Stimulated activated CD4-positive, alpha-beta T cell treated with anti-CD3 and anti-CD28 coated beads, Interleukin-1b, Interleukin-23, amount 100 ng/mL, for 4 hours (primary cell): ENCODE data around the gene HIGD1A.

Experiments
- DNase-seq, 2 donors: peaks; one replicate each; pipeline ENCODE4 v3.0.0-alpha.2; 2020; ENCODE audit warnings: low read depth in 2 of 2

Gene HIGD1A

GRCh38 chr3:42804106-42804830, at the start of gene HIGD1A:
Gene HIGD1A (minus strand): TSS chr3:42804490. CDS start chr3:42794253, 10,237 bp downstream.
- DNase-seq, result peak; percentile 89 to 90

GRCh38 chr3:42853739-42854302, 49.5 kb upstream of the HIGD1A start:
- no peak for DNase-seq

- no peak for DNase-seq
Measured at GRCh38 chr3:42853056-42853455, 48.8 kb upstream of the HIGD1A start.

- no peak for DNase-seq
Measured at GRCh38 chr3:42852441-42852840, 48.2 kb upstream of the HIGD1A start.

- DNase-seq, result no peak
Measured at GRCh38 chr3:42851228-42851834, 47.0 kb upstream of the HIGD1A start.

- DNase-seq, result no peak
Measured at GRCh38 chr3:42850263-42850662, 46.0 kb upstream of the HIGD1A start.

GRCh38 chr3:42849017-42849416, 44.7 kb upstream of the HIGD1A start:
- DNase-seq, result no peak

- no peak for DNase-seq
Measured at GRCh38 chr3:42847731-42848130, 43.4 kb upstream of the HIGD1A start.

- no peak for DNase-seq
Measured at GRCh38 chr3:42846685-42847522, 42.6 kb upstream of the HIGD1A start.

- DNase-seq, result no peak
Measured at GRCh38 chr3:42844815-42845214, 40.5 kb upstream of the HIGD1A start.

GRCh38 chr3:42844412-42844713, 40.1 kb upstream of the HIGD1A start:
- DNase-seq, result no peak

GRCh38 chr3:42843713-42844411, 39.6 kb upstream of the HIGD1A start:
- no peak for DNase-seq

- no peak for DNase-seq
Measured at GRCh38 chr3:42841332-42841731, 37.0 kb upstream of the HIGD1A start.

- DNase-seq, result no peak
Measured at GRCh38 chr3:42839616-42840015, 35.3 kb upstream of the HIGD1A start.

- no peak for DNase-seq
Measured at GRCh38 chr3:42838571-42838970, 34.3 kb upstream of the HIGD1A start.

GRCh38 chr3:42836150-42837123, 32.1 kb upstream of the HIGD1A start:
- DNase-seq, result no peak

- DNase-seq, result peak; percentile 54 to 65
Measured at GRCh38 chr3:42831321-42831713, 27.0 kb upstream of the HIGD1A start.

GRCh38 chr3:42830437-42831320, 26.4 kb upstream of the HIGD1A start:
- no peak for DNase-seq

- DNase-seq, result no peak
Measured at GRCh38 chr3:42829628-42830436, 25.5 kb upstream of the HIGD1A start.
